Measurements from ENCODE around the gene OLFM1. TPM values are rescaled to one million over a fixed set of nuclear protein-coding genes. Genes with fewer than 3 reads are reported as not detected.

Gene OLFM1
- total RNA-seq, 1 donor from 2014 or later = not detected

DNA sequence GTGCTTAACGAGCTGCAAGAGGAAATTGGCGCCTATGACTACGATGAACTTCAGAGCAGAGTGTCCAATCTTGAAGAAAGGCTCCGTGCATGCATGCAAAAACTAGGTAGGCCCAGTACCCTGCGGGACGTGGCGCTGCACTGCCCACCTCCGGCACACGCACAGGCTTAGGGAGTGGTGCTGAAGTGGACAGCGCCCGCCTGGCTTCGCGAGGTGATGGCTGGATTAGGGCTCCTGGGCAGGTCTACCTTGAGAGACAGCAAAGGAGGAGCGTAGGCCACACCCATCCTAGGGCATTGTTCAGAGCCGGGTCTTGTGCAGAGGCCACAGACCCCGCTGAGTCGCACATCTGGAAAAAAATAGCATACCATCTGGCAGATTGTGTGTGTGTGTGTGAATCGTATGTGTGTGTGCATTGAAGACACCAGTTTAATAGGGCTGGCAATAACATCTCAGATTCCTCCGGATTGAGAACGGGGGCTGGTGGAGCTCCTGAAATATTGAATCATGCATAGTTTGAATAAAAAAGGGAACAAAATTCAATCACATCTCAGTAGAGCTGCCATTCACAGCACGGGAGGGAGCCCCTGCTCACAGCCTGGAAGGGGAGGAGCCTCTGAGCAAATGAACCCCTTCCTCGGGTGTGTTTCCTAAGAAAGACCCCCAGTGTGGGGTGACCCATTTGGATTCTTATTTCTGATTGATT is 11.1 kb downstream of the OLFM1 start:
- Mint-ChIP-seq H3K27ac (no peak overlapping the region), H3K9me3 (no peaks in the 10 kb centered on the region), H3K27me3 (peaks cover 41% of the 10 kb centered on the region), H3K36me3 (ENCODE audit: low read depth) (no peaks in the 10 kb centered on the region), H3K4me1 (no peaks in the 10 kb centered on the region), H3K4me3 (no peak overlapping the region)
- POLR2A ChIA-PET = no interaction called here
- ATAC-seq (ENCODE audit: low read depth) (no peak), DNase-seq (no peak)
- intact Hi-C loops (cut with micrococcal nuclease) = no loop called here
- CTCF ChIA-PET = no interaction called here
- TF ChIP-seq CTCF (IDR thresholded peaks at IDR 0.05) = no peak

GRCh38 chr9:135099574-135099973 is 12.1 kb downstream of the OLFM1 start:
- no peaks in the 10 kb centered on the region for H3K4me1 Mint-ChIP-seq
- ChIA-PET CTCF (no interaction called here), POLR2A (no interaction called here)
- H3K4me3 Mint-ChIP-seq = no peak overlapping the region
- H3K27me3 Mint-ChIP-seq = peaks cover 38% of the 10 kb centered on the region
- DNase-seq (no peak), ATAC-seq (ENCODE audit: low read depth) (no peak)
- intact Hi-C loops (cut with micrococcal nuclease) = no loop called here
- H3K27ac Mint-ChIP-seq = no peak overlapping the region
- no peaks in the 10 kb centered on the region for H3K9me3 Mint-ChIP-seq
- H3K36me3 Mint-ChIP-seq (ENCODE audit: low read depth) = no peaks in the 10 kb centered on the region
- TF ChIP-seq CTCF (IDR thresholded peaks at IDR 0.05) = no peak

- H3K27ac Mint-ChIP-seq = no peak overlapping the region
- no peak for TF ChIP-seq CTCF (IDR thresholded peaks at IDR 0.05)
- no peaks in the 10 kb centered on the region for H3K9me3 Mint-ChIP-seq
- no peaks in the 10 kb centered on the region for H3K36me3 Mint-ChIP-seq (ENCODE audit: low read depth)
- intact Hi-C loops (cut with micrococcal nuclease) = no loop called here
- no peak overlapping the region for H3K4me3 Mint-ChIP-seq
- ChIA-PET POLR2A (no interaction called here), CTCF (no interaction called here)
- no peaks in the 10 kb centered on the region for H3K4me1 Mint-ChIP-seq
- DNase-seq = no peak
- H3K27me3 Mint-ChIP-seq = peaks cover 36% of the 10 kb centered on the region
- ATAC-seq (ENCODE audit: low read depth) = no peak
These were observed 12.8 kb downstream of the OLFM1 start for GRCh38 chr9:135100241-135100681.

DNA sequence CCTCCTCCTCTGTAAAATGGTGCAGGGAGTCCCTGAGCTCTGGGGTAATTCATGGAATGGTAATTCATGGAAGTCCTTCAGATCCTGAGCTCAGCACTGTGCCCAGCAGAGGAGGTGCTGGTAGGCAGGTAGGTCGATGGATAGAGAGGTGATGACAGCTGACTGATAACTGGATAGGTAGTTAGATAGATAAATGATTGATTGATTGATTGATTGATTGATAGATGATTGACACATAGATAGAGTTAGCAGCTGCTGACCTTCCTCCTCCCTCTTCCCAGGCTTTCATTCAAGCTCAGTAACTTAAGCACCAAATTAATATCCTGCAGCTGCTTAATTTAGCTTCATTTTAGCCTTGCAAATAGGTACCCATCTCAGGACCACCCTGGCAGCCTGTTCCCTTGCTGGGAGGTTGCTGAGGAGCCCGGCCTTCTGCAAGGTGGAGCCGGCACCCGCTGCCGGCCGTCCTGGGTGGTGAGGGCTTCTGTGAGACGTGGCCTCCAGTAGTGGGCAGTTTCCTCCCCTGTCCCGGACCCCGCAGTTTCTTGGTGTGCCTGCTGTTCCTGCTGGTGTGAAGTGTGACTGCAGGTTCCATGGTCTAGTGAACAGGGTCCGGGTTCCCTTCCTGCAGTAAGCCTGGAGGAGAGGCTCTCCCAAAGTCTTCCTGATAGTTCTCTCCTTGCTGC is 13.4 kb downstream of the OLFM1 start:
- ATAC-seq (ENCODE audit: low read depth) = no peak
- intact Hi-C loops (cut with micrococcal nuclease) = no loop called here
- TF ChIP-seq CTCF (IDR thresholded peaks at IDR 0.05) = no peak
- ChIA-PET POLR2A (no interaction called here), CTCF (no interaction called here)
- DNase-seq = no peak
- Mint-ChIP-seq H3K27me3 (peaks cover 35% of the 10 kb centered on the region), H3K27ac (no peak overlapping the region), H3K4me3 (no peak overlapping the region), H3K36me3 (ENCODE audit: low read depth) (no peaks in the 10 kb centered on the region), H3K9me3 (no peaks in the 10 kb centered on the region), H3K4me1 (no peaks in the 10 kb centered on the region)

- ChIA-PET POLR2A (no interaction called here), CTCF (no interaction called here)
- Mint-ChIP-seq H3K4me1 (no peaks in the 10 kb centered on the region), H3K36me3 (ENCODE audit: low read depth) (no peaks in the 10 kb centered on the region), H3K27me3 (peaks cover 39% of the 10 kb centered on the region), H3K27ac (no peak overlapping the region), H3K4me3 (no peak overlapping the region), H3K9me3 (no peaks in the 10 kb centered on the region)
- no peak for TF ChIP-seq CTCF (IDR thresholded peaks at IDR 0.05)
- DNase-seq (no peak), ATAC-seq (ENCODE audit: low read depth) (no peak)
- intact Hi-C loops (cut with micrococcal nuclease) = no loop called here
These were observed 14.0 kb downstream of the OLFM1 start for GRCh38 chr9:135101486-135101885.

All from activated B cell treated with CpG ODN at 0.5 μM for 24 hours (primary cell).